ENCODE data around the gene OLA1. TPM values are rescaled to one million over a fixed set of nuclear protein-coding genes. Genes with fewer than 3 reads are reported as not detected.

Gene OLA1
- total RNA-seq, 1 donor from 2014 or later: 79.4 TPM

DNA sequence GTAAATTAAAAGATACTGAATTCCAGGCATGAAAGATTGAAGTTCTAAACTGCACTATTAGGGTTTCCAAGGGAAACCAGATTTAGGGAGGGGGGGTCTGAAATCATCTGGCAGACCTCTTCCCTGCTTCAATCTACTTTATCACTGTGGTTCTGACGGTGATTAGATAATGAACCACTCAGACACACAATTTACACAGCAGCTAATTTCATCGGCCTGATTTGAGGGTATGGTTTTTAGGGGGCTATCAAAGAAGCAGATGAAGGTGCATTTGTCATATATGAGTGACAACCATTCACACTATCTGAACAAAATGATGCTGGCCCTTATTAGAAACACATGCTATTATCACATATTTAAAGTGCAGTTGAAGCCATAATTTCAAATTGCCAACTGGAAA is 106.0 kb downstream of the OLA1 start:
- Mint-ChIP-seq H3K9me3 (ENCODE audit: unreplicated experiment) (peaks cover 5% of the 10 kb centered on the region), H3K4me1 (ENCODE audit: unreplicated experiment) (peaks cover 6% of the 10 kb centered on the region), H3K36me3 (ENCODE audit: unreplicated experiment) (peaks cover 15% of the 10 kb centered on the region), H3K27me3 (ENCODE audit: unreplicated experiment) (no peaks in the 10 kb centered on the region), H3K4me3 (ENCODE audit: unreplicated experiment) (no peak overlapping the region), H3K27ac (ENCODE audit: unreplicated experiment) (no peak overlapping the region)
- DNase-seq (ENCODE audit: extremely low spot score, unreplicated experiment): no peak
- TF ChIP-seq, protein P1, sequence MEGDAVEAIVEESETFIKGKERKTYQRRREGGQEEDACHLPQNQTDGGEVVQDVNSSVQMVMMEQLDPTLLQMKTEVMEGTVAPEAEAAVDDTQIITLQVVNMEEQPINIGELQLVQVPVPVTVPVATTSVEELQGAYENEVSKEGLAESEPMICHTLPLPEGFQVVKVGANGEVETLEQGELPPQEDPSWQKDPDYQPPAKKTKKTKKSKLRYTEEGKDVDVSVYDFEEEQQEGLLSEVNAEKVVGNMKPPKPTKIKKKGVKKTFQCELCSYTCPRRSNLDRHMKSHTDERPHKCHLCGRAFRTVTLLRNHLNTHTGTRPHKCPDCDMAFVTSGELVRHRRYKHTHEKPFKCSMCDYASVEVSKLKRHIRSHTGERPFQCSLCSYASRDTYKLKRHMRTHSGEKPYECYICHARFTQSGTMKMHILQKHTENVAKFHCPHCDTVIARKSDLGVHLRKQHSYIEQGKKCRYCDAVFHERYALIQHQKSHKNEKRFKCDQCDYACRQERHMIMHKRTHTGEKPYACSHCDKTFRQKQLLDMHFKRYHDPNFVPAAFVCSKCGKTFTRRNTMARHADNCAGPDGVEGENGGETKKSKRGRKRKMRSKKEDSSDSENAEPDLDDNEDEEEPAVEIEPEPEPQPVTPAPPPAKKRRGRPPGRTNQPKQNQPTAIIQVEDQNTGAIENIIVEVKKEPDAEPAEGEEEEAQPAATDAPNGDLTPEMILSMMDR (IDR thresholded peaks at IDR 0.05): no peak

DNA sequence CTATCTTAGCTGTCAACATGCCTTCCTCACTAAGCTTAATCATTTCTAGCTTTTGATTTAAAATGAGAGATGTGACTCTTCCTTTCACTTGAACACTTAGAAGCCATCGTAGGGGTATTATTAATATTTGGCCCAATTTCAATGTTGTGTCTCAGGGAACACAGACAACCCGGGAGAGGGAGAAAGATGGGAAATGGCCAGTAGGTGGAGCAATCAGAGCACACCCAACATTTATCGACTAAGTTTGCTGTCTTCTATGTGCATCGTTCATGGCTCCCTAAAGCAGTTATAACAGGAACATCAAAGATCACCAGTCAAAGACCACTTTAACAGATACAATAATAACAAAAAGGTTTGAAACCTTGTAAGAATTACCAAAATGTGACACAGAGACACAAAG is 110.2 kb downstream of the OLA1 start:
- H3K27ac Mint-ChIP-seq (ENCODE audit: unreplicated experiment): no peak overlapping the region
- no peak for DNase-seq (ENCODE audit: extremely low spot score, unreplicated experiment)
- no peaks in the 10 kb centered on the region for H3K27me3 Mint-ChIP-seq (ENCODE audit: unreplicated experiment)
- peaks cover 30% of the 10 kb centered on the region for H3K36me3 Mint-ChIP-seq (ENCODE audit: unreplicated experiment)
- peaks cover 5% of the 10 kb centered on the region for H3K4me1 Mint-ChIP-seq (ENCODE audit: unreplicated experiment)
- no peak overlapping the region for H3K4me3 Mint-ChIP-seq (ENCODE audit: unreplicated experiment)
- peaks cover 16% of the 10 kb centered on the region for H3K9me3 Mint-ChIP-seq (ENCODE audit: unreplicated experiment)
- TF ChIP-seq, protein P1 (IDR thresholded peaks at IDR 0.05): no peak

DNA sequence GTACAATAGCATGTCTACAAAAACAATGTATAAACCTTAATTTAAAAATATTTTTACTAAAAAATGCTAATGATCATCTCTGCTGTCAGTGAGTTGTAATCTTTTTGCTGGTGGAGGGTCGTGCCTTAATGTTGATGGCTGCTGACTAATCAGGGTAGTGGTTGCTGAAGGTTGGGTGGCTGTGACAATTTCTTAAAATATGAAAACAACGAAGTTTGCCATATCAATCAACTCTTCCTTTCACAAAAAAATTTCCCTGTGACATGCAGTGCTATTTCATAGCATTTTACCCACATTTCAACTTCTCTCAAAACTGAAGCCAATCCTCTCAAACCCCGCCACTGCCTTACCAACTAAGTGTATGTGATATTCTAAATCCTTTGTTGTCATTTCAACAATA is 112.4 kb downstream of the OLA1 start:
- no peaks in the 10 kb centered on the region for H3K27me3 Mint-ChIP-seq (ENCODE audit: unreplicated experiment)
- peaks cover 21% of the 10 kb centered on the region for H3K9me3 Mint-ChIP-seq (ENCODE audit: unreplicated experiment)
- H3K36me3 Mint-ChIP-seq (ENCODE audit: unreplicated experiment): peaks cover 30% of the 10 kb centered on the region
- no peak overlapping the region for H3K27ac Mint-ChIP-seq (ENCODE audit: unreplicated experiment)
- no peak overlapping the region for H3K4me3 Mint-ChIP-seq (ENCODE audit: unreplicated experiment)
- TF ChIP-seq, protein P1 (IDR thresholded peaks at IDR 0.05): no peak
- DNase-seq (ENCODE audit: extremely low spot score, unreplicated experiment): no peak
- peaks cover 13% of the 10 kb centered on the region for H3K4me1 Mint-ChIP-seq (ENCODE audit: unreplicated experiment)

DNA sequence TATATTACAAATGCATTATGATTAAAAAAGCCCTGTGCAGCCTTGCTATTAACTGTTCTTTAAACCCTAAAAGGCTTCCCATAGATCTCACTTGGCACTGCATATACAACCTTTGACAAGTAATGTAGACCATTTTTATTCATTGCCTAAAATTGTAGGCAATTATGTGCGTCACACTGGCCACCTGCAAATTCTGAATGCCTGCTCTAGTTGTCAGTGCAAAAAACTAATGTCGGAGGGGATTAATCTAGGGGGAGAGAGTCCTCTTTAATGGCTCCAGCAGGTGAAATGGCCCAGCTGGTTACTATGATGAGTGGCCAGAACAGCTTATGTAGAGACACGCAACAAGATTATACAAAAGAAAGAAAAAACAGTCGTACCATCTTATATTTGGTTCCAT is 123.2 kb downstream of the OLA1 start:
- no peaks in the 10 kb centered on the region for H3K27me3 Mint-ChIP-seq (ENCODE audit: unreplicated experiment)
- no peaks in the 10 kb centered on the region for H3K9me3 Mint-ChIP-seq (ENCODE audit: unreplicated experiment)
- no peak for DNase-seq (ENCODE audit: extremely low spot score, unreplicated experiment)
- H3K4me3 Mint-ChIP-seq (ENCODE audit: unreplicated experiment): no peak overlapping the region
- H3K27ac Mint-ChIP-seq (ENCODE audit: unreplicated experiment): no peak overlapping the region
- TF ChIP-seq, protein P1 (IDR thresholded peaks at IDR 0.05): no peak
- H3K4me1 Mint-ChIP-seq (ENCODE audit: unreplicated experiment): peaks cover 11% of the 10 kb centered on the region
- H3K36me3 Mint-ChIP-seq (ENCODE audit: unreplicated experiment): peaks cover 6% of the 10 kb centered on the region

DNA sequence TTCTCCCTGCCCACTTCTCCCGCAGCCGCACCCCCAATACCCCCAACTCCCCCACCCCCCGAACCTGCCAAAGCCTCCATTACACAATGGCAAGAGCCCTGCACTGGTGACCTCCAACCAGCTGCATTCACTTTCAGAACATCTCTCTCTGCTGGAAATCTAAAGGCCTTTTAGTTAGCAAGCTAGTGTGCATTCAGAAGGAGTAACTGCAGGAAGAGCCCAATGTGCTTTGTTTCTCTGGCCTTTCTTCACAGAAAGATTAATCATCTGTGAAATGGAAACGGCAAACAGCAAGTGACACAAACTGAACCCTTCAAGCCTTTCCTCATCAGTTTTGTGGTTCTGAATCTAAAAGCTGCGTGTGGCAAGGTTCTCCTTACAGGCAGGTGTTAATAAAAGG is 124.2 kb downstream of the OLA1 start:
- H3K4me1 Mint-ChIP-seq (ENCODE audit: unreplicated experiment): peaks cover 11% of the 10 kb centered on the region
- H3K27ac Mint-ChIP-seq (ENCODE audit: unreplicated experiment): no peak overlapping the region
- no peak for DNase-seq (ENCODE audit: extremely low spot score, unreplicated experiment)
- TF ChIP-seq, protein P1 (IDR thresholded peaks at IDR 0.05): no peak
- H3K9me3 Mint-ChIP-seq (ENCODE audit: unreplicated experiment): no peaks in the 10 kb centered on the region
- H3K4me3 Mint-ChIP-seq (ENCODE audit: unreplicated experiment): no peak overlapping the region
- peaks cover 6% of the 10 kb centered on the region for H3K36me3 Mint-ChIP-seq (ENCODE audit: unreplicated experiment)
- no peaks in the 10 kb centered on the region for H3K27me3 Mint-ChIP-seq (ENCODE audit: unreplicated experiment)

All from osteocyte (in vitro differentiated cells).